H1 (cell line): ENCODE measurements around the gene DTNB. TPM values are rescaled to one million over a fixed set of nuclear protein-coding genes. Genes with fewer than 3 reads are reported as not detected.

Source experiments
- FOSL1 ChIP-seq: IDR thresholded peaks from 2 replicates; pipeline ENCODE4 v1.6.1; 2011; ENCODE audit warnings: mild to moderate bottlenecking, low read depth, low read length, moderate library complexity; ENCODE audit not compliant: insufficient read depth
- HDAC2 ChIP-seq, 2 experiments: fragments of 300-600 bp in 1 of 2; sonication (generic) in 1 of 2; IDR thresholded peaks; 2 replicates each; pipeline ENCODE4 v1.6.1; 2011 to 2012; ENCODE audit warnings: low read depth in 2 of 2, low read length in 2 of 2, mild to moderate bottlenecking in 2 of 2, moderate library complexity in 2 of 2, borderline replicate concordance in 1 of 2, inconsistent platforms in 1 of 2
- KDM5A ChIP-seq: fragments of 200-600 bp; IDR thresholded peaks from 2 replicates; pipeline ENCODE4 v1.7.1; 2012; ENCODE audit warnings: mild to moderate bottlenecking, low read length, inconsistent platforms, mixed read lengths
- RAD21 ChIP-seq, 2 experiments: IDR thresholded peaks in 1 of 2; conservative IDR thresholded peaks in 1 of 2; 2 replicates each; pipeline ENCODE4 v1.6.1; 2011; ENCODE audit warnings: low read depth in 2 of 2, low read length in 2 of 2, improper control_type of control experiment in 1 of 2, inconsistent platforms in 1 of 2, mild to moderate bottlenecking in 1 of 2, moderate library complexity in 1 of 2
- TCF12 ChIP-seq: IDR thresholded peaks from 2 replicates; pipeline ENCODE4 v1.6.1; 2011; ENCODE audit warnings: low read depth, mild to moderate bottlenecking, low read length
- polyA plus RNA-seq, 7 experiments: library from polyadenylated mRNA; depleted of rRNA in 3 of 7; stranded (reverse) in 5 of 7; unstranded in 2 of 7; fragments of >200 nt in 5 of 7; fragments of 200-250 nt in 2 of 7; gene quantifications; 1 replicate in 5 of 7; 2 replicates in 1 of 7; 4 replicates in 1 of 7; pipeline versions ENCODE4 v1.2.1 to v1.2.3, GENCODE V29; 2011 to 2013; ENCODE audit warnings: missing spikeins in 2 of 7, mixed read lengths in 2 of 7
- total RNA-seq: library from RNA; stranded (reverse); fragmentation: NEBNext Ultra II Directional; extraction: Animal tissue kit (Norgen Biotek cat#: 25700); gene quantifications from 2 replicates; pipeline ENCODE4 v1.2.1, GENCODE V29; 2021
- TF ChIP-seq, protein P1 (sequence below), 3 experiments: IDR thresholded peaks; 1 replicate in 2 of 3; 2 replicates in 1 of 3; pipeline versions ENCODE4 v1.5.1 to v1.6.1; 2011; ENCODE audit warnings: low read length in 3 of 3, mild to moderate bottlenecking in 3 of 3, inconsistent platforms in 2 of 3, low read depth in 1 of 3, moderate library complexity in 1 of 3; ENCODE audit not compliant: insufficient read depth in 1 of 3; ENCODE audit errors: control extremely low read depth in 1 of 3

DTNB gene
- total and polyA plus RNA-seq, 2 of the 8 experiments (the other 6 are each of a cell fraction or from before 2014, with no cell fraction given): 39.6 to 49.5 TPM

DNA sequence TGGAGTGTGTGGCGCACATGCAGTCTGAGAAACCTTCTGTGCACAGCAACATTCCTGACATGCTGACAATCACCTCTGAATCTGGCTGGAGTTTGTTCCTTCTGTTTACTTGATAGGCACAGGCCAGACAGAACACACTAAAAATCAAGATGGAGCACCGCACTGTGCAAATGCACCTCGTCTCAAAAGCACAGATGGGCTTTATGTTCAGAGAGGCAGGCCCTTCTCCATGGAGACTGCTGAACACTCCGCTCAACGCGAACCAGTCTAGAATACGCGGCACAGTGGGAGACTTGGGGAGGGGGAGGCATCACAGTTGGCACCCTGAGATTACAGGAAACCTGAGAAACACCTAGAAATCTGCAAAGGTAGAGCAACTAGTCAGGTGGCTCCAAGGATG, 273.2 kb downstream of the DTNB start (continued):
- no peak for TF ChIP-seq RAD21 (IDR thresholded peaks at IDR 0.05 in 1 of 2, conservative IDR thresholded peaks at IDR 0.05 in 1 of 2; ENCODE audit: low read depth in 2 of 2, low read length in 2 of 2)
- TF ChIP-seq HDAC2 (IDR thresholded peaks at IDR 0.05; ENCODE audit: borderline replicate concordance in 1 of 2, low read depth in 2 of 2, low read length in 2 of 2): no peak
- no peak for TF ChIP-seq FOSL1
- TF ChIP-seq, protein P1, sequence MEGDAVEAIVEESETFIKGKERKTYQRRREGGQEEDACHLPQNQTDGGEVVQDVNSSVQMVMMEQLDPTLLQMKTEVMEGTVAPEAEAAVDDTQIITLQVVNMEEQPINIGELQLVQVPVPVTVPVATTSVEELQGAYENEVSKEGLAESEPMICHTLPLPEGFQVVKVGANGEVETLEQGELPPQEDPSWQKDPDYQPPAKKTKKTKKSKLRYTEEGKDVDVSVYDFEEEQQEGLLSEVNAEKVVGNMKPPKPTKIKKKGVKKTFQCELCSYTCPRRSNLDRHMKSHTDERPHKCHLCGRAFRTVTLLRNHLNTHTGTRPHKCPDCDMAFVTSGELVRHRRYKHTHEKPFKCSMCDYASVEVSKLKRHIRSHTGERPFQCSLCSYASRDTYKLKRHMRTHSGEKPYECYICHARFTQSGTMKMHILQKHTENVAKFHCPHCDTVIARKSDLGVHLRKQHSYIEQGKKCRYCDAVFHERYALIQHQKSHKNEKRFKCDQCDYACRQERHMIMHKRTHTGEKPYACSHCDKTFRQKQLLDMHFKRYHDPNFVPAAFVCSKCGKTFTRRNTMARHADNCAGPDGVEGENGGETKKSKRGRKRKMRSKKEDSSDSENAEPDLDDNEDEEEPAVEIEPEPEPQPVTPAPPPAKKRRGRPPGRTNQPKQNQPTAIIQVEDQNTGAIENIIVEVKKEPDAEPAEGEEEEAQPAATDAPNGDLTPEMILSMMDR (IDR thresholded peaks at IDR 0.05; ENCODE audit: control extremely low read depth in 1 of 3, insufficient read depth in 1 of 3, low read depth in 1 of 3, low read length in 3 of 3): no peak
- TF ChIP-seq KDM5A: no peak
- TF ChIP-seq TCF12: no peak
